Naive thymus-derived CD4-positive, alpha-beta T cell (primary cell): ENCODE data around the gene UNC13B. TPM values are rescaled to one million over a fixed set of nuclear protein-coding genes. Genes with fewer than 3 reads are reported as not detected.
"Not testable (repeated sequence)": the region's sequence is repeated elsewhere in the genome, so short reads cannot be mapped to it uniquely, and the experiment has no call there.

Experiments
- ATAC-seq: fragments of 150-1000 bp; cut with Tn5 transposase; 2 replicates; pipeline ENCODE4 v1.10.0; 2021; ENCODE audit warnings: mild to moderate bottlenecking, moderate library complexity
- CTCF ChIA-PET: fragments of 350-600 bp; sonication (Branson Sonifier 250); formaldehyde crosslinking; loops from one replicate; lab custom pipeline; 2021; ENCODE audit warnings: antibody characterized with exemption; lab: Charles Lee
- POLR2A ChIA-PET: fragments of 350-600 bp; sonication (Branson Sonifier 250); formaldehyde crosslinking; loops from one replicate; lab custom pipeline; 2021; ENCODE audit warnings: antibody characterized with exemption, inconsistent platforms; lab: Charles Lee
- DNase-seq, 9 donors: peaks; one replicate each; pipeline versions ENCODE4 v3.0.0 to v3.0.0-alpha.2; 2020 to 2022; ENCODE audit warnings: mixed read lengths in 1 of 9
- H3K27ac ChIP-seq: one replicate; pipeline ENCODE4 v1.7.0; 2013; ENCODE audit warnings: mild to moderate bottlenecking, low read depth, low read length, moderate library complexity
- H3K27me3 ChIP-seq, 2 donors: one replicate each; pipeline ENCODE4 v1.7.0; 2013; ENCODE audit warnings: low read length in 2 of 2, mild to moderate bottlenecking in 2 of 2, moderate library complexity in 2 of 2; ENCODE audit not compliant: control insufficient read depth in 2 of 2, insufficient read depth in 2 of 2
- H3K36me3 ChIP-seq, 3 experiments: 1 replicate in 2 of 3; 2 replicates in 1 of 3; pipeline ENCODE4 v1.7.0; 2013; ENCODE audit warnings: low read length in 3 of 3, mild to moderate bottlenecking in 3 of 3, moderate library complexity in 1 of 3; ENCODE audit not compliant: insufficient read depth in 3 of 3, control insufficient read depth in 2 of 3
- H3K4me1 ChIP-seq, 2 donors: one replicate each; pipeline ENCODE4 v1.7.0; 2013; ENCODE audit warnings: low read length in 2 of 2, mild to moderate bottlenecking in 2 of 2, moderate library complexity in 1 of 2; ENCODE audit not compliant: control insufficient read depth in 2 of 2, insufficient read depth in 2 of 2
- H3K4me3 ChIP-seq: 2 replicates; pipeline ENCODE4 v1.7.0; 2013; ENCODE audit warnings: mild to moderate bottlenecking, low read length
- H3K9me3 ChIP-seq, 3 experiments: 1 replicate in 2 of 3; 2 replicates in 1 of 3; pipeline ENCODE4 v1.7.0; 2013; ENCODE audit warnings: low read length in 3 of 3; ENCODE audit not compliant: control insufficient read depth in 2 of 3
- H3K27ac Mint-ChIP-seq, 9 donors: one replicate each; pipeline ENCODE4 v1.8.0; 2020 to 2022; ENCODE audit warnings: mixed read lengths in 9 of 9, mild to moderate bottlenecking in 8 of 9, moderate library complexity in 5 of 9, inconsistent platforms in 2 of 9
- H3K27me3 Mint-ChIP-seq, 5 donors: one replicate each; pipeline ENCODE4 v1.8.0; 2021 to 2022; ENCODE audit warnings: mixed read lengths in 5 of 5, mild to moderate bottlenecking in 1 of 5
- H3K36me3 Mint-ChIP-seq, 5 donors: one replicate each; pipeline ENCODE4 v1.8.0; 2020 to 2022; ENCODE audit warnings: mixed read lengths in 5 of 5, mild to moderate bottlenecking in 3 of 5, inconsistent platforms in 1 of 5
- H3K4me1 Mint-ChIP-seq, 7 donors: one replicate each; pipeline ENCODE4 v1.8.0; 2020 to 2022; ENCODE audit warnings: mixed read lengths in 7 of 7, mild to moderate bottlenecking in 3 of 7, inconsistent platforms in 1 of 7
- H3K4me3 Mint-ChIP-seq, 10 donors: one replicate each; pipeline ENCODE4 v1.8.0; 2020 to 2022; ENCODE audit warnings: mild to moderate bottlenecking in 10 of 10, mixed read lengths in 10 of 10, moderate library complexity in 6 of 10, inconsistent platforms in 2 of 10
- H3K9me3 Mint-ChIP-seq, 11 donors: one replicate each; pipeline ENCODE4 v1.8.0; 2020 to 2022; ENCODE audit warnings: mixed read lengths in 11 of 11, mild to moderate bottlenecking in 4 of 11, inconsistent platforms in 1 of 11, moderate library complexity in 1 of 11
- intact Hi-C, 2 donors: fragments of 100-400 bp; cut with micrococcal nuclease; formaldehyde crosslinking; loops; one replicate each; pipeline ENCODE4 v1.15.1; 2023
- polyA plus RNA-seq, 2 donors: library from polyadenylated mRNA; unstranded; fragments of 300-500 nt; fragmentation: Illumina TruSeq; gene quantifications; one replicate each; pipeline ENCODE4 v1.2.3, GENCODE V29; 2021
- total RNA-seq, 6 experiments: library from RNA in 5 of 6; stranded (reverse) in 5 of 6; gene quantifications; 1 replicate in 5 of 6; 2 replicates in 1 of 6; pipeline ENCODE4 v1.2.3 and lab custom pipeline; 2021 to 2026

UNC13B gene
- total and polyA plus RNA-seq, 7 experiments from 2014 or later: 0.21 to 1.6 (median 0.85) TPM

DNA sequence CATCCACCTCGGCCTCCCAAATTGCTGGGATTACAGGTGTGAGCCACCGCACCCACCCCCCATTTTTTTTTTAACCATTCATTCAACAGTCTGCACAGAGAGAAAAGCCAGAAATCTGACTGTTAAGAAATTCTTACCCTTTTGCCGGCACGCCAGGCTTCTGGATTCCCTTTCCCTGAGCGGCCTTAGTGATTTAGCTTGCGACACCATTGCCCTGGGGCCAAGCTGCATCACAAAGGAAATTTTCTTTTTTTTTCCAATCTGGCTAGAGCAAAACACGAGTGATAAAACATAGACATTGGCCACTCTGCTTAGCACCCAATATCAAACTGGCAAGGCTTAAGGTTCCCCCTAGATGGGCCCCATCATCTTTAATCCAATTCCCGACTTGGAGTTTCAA lies 24.9 kb upstream of the UNC13B start:
- POLR2A ChIA-PET: no interaction called here
- Mint-ChIP-seq H3K4me3 (no peak overlapping the region), H3K9me3 (peaks cover 0 to 27% (median 5%) of the 10 kb centered on the region in 11 donors), H3K4me1 (no peaks in the 10 kb centered on the region), H3K36me3 (peaks cover 0 to 3% (median 0%) of the 10 kb centered on the region in 5 donors), H3K27me3 (peaks cover 0 to 4% (median 0%) of the 10 kb centered on the region in 5 donors), H3K27ac (no peak overlapping the region)
- CTCF ChIA-PET: no interaction called here
- H3K36me3 ChIP-seq: no peaks in the 10 kb centered on the region
- no peak overlapping the region for H3K4me3 ChIP-seq
- H3K9me3 ChIP-seq: peaks cover 0 to 7% (median 0%) of the 10 kb centered on the region in 3 experiments
- no peak for ATAC-seq
- H3K4me1 ChIP-seq: no peaks in the 10 kb centered on the region
- H3K27ac ChIP-seq: no peak overlapping the region
- H3K27me3 ChIP-seq: no peaks in the 10 kb centered on the region
- no peak for DNase-seq
- intact Hi-C loops: no loop called here

- Mint-ChIP-seq H3K36me3 (peaks cover 0 to 4% (median 3%) of the 10 kb centered on the region in 5 donors), H3K27ac (no peak overlapping the region), H3K4me1 (no peaks in the 10 kb centered on the region), H3K27me3 (peaks cover 0 to 3% (median 0%) of the 10 kb centered on the region in 5 donors), H3K9me3 (peaks cover 0 to 37% (median 13%) of the 10 kb centered on the region in 11 donors), H3K4me3 (no peak overlapping the region)
- Histone ChIP-seq H3K9me3 (peaks cover 0 to 17% (median 0%) of the 10 kb centered on the region in 3 experiments), H3K4me3 (no peak overlapping the region), H3K4me1 (no peaks in the 10 kb centered on the region), H3K27ac (no peak overlapping the region), H3K27me3 (no peaks in the 10 kb centered on the region), H3K36me3 (no peaks in the 10 kb centered on the region)
- intact Hi-C loops: no loop called here
- ChIA-PET CTCF (no interaction called here), POLR2A (no interaction called here)
- no peak for ATAC-seq
- no peak for DNase-seq
Observed at GRCh38 chr9:35140093-35140492, 21.7 kb upstream of the UNC13B start.

DNA sequence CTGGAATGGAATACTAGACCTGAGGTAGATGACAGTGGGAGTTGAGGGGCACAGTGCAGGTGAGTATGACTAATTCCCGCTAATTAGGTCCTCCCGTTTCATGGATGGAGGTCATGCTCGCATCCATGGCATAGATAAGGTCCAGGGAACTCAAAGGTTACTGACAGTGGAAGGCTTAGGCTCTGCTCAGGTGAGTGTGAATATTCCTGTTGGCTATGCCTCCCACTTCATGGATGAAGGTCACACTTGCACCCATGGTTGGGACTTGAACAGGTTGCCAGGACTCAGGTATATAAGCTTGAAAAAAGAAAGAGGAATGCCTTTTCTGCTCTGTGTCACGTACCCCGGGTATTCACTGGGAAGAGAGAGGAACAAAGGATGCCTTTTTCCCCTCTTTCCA lies 19.8 kb upstream of the UNC13B start:
- no peaks in the 10 kb centered on the region for H3K27me3 ChIP-seq
- H3K36me3 Mint-ChIP-seq: peaks cover 0 to 6% (median 3%) of the 10 kb centered on the region in 5 donors
- H3K4me3 ChIP-seq: no peak overlapping the region
- no peaks in the 10 kb centered on the region for H3K36me3 ChIP-seq
- no peak for DNase-seq
- H3K4me1 Mint-ChIP-seq: no peaks in the 10 kb centered on the region
- peaks cover 0 to 46% (median 15%) of the 10 kb centered on the region in 11 donors for H3K9me3 Mint-ChIP-seq
- no peak overlapping the region for H3K27ac Mint-ChIP-seq
- H3K4me1 ChIP-seq: no peaks in the 10 kb centered on the region
- peaks cover 0 to 17% (median 0%) of the 10 kb centered on the region in 3 experiments for H3K9me3 ChIP-seq
- no peak overlapping the region for H3K27ac ChIP-seq
- ATAC-seq: no peak
- ChIA-PET CTCF (no interaction called here), POLR2A (no interaction called here)
- intact Hi-C loops: no loop called here
- H3K4me3 Mint-ChIP-seq: no peak overlapping the region
- H3K27me3 Mint-ChIP-seq: peaks cover 0 to 3% (median 0%) of the 10 kb centered on the region in 5 donors

DNA sequence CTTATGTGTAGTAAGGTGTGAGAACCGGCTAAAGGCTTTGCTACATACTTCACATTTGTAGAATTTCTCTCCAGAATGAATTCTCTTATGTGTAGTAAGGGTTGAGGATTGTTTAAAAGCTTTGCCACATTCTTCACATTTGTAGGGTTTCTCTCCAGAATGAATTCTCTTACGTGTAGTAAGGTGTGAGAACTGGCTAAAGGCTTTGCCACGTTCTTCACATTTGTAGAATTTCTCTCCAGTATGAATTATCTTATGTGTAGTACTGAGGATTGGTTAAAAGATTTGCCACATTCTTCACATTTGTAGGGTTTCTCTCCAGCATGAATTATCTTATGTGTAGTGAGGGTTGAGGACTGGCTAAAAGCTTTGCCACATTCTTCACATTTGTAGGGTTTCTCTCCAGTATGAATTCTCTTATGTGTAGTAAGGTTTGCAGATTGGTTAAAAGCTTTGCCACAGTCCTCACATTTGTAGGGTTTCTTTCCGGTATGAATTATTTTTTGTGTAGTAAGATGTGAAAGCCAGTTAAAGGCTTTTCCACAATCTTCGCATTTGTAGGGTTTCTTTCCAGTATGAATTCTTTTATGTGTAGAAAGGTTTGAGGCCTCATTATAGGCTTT lies 13.8 kb upstream of the UNC13B start:
- H3K4me1 ChIP-seq, H3K9me3 ChIP-seq, H3K36me3 ChIP-seq, H3K27me3 Mint-ChIP-seq, CTCF ChIA-PET, H3K27ac ChIP-seq, H3K27me3 ChIP-seq, DNase-seq, POLR2A ChIA-PET, intact Hi-C loops, H3K27ac Mint-ChIP-seq, ATAC-seq, H3K4me3 ChIP-seq, H3K4me3 Mint-ChIP-seq, H3K4me1 Mint-ChIP-seq: not testable (repeated sequence)
- Mint-ChIP-seq H3K9me3 (peaks cover 16 to 59% (median 35%) of the 10 kb centered on the region in 11 donors), H3K36me3 (peaks cover 0 to 25% (median 3%) of the 10 kb centered on the region in 5 donors)

DNA sequence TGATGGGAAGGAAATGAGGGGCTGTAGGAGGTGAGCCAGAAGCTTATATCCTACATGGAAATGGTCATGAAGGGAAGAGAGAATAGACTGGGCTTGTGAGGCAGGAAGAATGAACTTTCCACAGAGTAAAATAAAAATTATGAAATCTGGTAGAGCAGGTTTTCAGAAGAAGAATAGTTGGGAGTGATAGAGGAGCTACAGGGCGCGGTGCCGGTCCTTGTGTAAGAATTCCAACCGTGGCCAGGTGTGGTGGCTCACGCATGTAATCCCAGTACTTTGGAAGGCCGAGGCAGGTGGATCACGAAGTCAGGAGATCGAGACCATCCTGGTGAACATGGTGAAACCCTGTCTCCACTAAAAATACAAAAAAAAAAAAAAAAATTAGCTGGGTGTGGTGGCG lies 8.9 kb upstream of the UNC13B start:
- Mint-ChIP-seq H3K27me3 (peaks cover 0 to 5% (median 0%) of the 10 kb centered on the region in 5 donors), H3K4me1 (peaks cover 0 to under 1% (median 0%) of the 10 kb centered on the region in 7 donors), H3K9me3 (peaks cover 7 to 24% (median 21%) of the 10 kb centered on the region in 11 donors), H3K27ac (no peak overlapping the region), H3K36me3 (peaks cover 0 to 16% (median 3%) of the 10 kb centered on the region in 5 donors), H3K4me3 (no peak overlapping the region)
- H3K4me1 ChIP-seq: no peaks in the 10 kb centered on the region
- H3K9me3 ChIP-seq: no peaks in the 10 kb centered on the region
- no peak overlapping the region for H3K27ac ChIP-seq
- H3K4me3 ChIP-seq: no peak overlapping the region
- intact Hi-C loops: no loop called here
- ATAC-seq (no peak), DNase-seq (no peak)
- ChIA-PET CTCF (no interaction called here), POLR2A (no interaction called here)
- H3K36me3 ChIP-seq: no peaks in the 10 kb centered on the region
- H3K27me3 ChIP-seq: no peaks in the 10 kb centered on the region

- Histone ChIP-seq H3K36me3 (peaks cover 0 to under 1% (median 0%) of the 10 kb centered on the region in 3 experiments), H3K4me1 (no peaks in the 10 kb centered on the region), H3K4me3 (no peak overlapping the region), H3K27ac (no peak overlapping the region), H3K27me3 (no peaks in the 10 kb centered on the region), H3K9me3 (no peaks in the 10 kb centered on the region)
- Mint-ChIP-seq H3K27ac (no peak overlapping the region), H3K27me3 (peaks cover 0 to 4% (median 0%) of the 10 kb centered on the region in 5 donors), H3K4me1 (peaks cover 0 to 29% (median 21%) of the 10 kb centered on the region in 7 donors), H3K4me3 (no peak overlapping the region), H3K36me3 (peaks cover 0 to 2% (median 0%) of the 10 kb centered on the region in 5 donors), H3K9me3 (no peaks in the 10 kb centered on the region)
- ChIA-PET POLR2A (no interaction called here), CTCF (interaction anchor here (0.6 kb wide), 1 partner anchor 1222 kb away, joined by 3 read pairs; no protein-coding TSS in a partner anchor)
- ATAC-seq (no peak), DNase-seq (no peak)
- intact Hi-C loops: no loop called here
Observed at GRCh38 chr9:35156781-35157180, 5.0 kb upstream of the UNC13B start.

- H3K4me3 Mint-ChIP-seq, H3K27ac Mint-ChIP-seq, ATAC-seq, H3K27ac ChIP-seq, H3K36me3 Mint-ChIP-seq, H3K4me3 ChIP-seq, H3K4me1 ChIP-seq, POLR2A ChIA-PET, H3K27me3 ChIP-seq, intact Hi-C loops, H3K9me3 Mint-ChIP-seq, H3K36me3 ChIP-seq, H3K9me3 ChIP-seq, DNase-seq: not testable (repeated sequence)
- CTCF ChIA-PET: interaction anchor here (0.7 kb wide), 1 partner anchor 868 kb away, joined by 3 read pairs; no protein-coding TSS in a partner anchor
- H3K27me3 Mint-ChIP-seq: peaks cover 0 to 11% (median 0%) of the 10 kb centered on the region in 5 donors
- peaks cover 0 to 35% (median 27%) of the 10 kb centered on the region in 7 donors for H3K4me1 Mint-ChIP-seq
Observed at GRCh38 chr9:35157836-35158235, 4.0 kb upstream of the UNC13B start.
